Fibroblast of upper back skin (primary cell): Measurements from ENCODE around the gene SPRED2.
A peak's percentile ranks its signal among the peaks of the same experiment; 100 is the strongest.

ENCODE experiments used
- DNase-seq: peaks from one replicate; pipeline ENCODE4 v3.0.0-alpha.2; 2013

SPRED2 gene, protein sequence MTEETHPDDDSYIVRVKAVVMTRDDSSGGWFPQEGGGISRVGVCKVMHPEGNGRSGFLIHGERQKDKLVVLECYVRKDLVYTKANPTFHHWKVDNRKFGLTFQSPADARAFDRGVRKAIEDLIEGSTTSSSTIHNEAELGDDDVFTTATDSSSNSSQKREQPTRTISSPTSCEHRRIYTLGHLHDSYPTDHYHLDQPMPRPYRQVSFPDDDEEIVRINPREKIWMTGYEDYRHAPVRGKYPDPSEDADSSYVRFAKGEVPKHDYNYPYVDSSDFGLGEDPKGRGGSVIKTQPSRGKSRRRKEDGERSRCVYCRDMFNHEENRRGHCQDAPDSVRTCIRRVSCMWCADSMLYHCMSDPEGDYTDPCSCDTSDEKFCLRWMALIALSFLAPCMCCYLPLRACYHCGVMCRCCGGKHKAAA

GRCh38 chr2:65432227-65433190, at the start of gene SPRED2:
Gene SPRED2 (minus strand): TSS chr2:65432599. CDS start chr2:65431987, 612 bp downstream.
- DNase-seq, result peak; percentile 97

- no peak for DNase-seq
Observed at GRCh38 chr2:65481961-65482360, 49.6 kb upstream of the SPRED2 start.

DNA sequence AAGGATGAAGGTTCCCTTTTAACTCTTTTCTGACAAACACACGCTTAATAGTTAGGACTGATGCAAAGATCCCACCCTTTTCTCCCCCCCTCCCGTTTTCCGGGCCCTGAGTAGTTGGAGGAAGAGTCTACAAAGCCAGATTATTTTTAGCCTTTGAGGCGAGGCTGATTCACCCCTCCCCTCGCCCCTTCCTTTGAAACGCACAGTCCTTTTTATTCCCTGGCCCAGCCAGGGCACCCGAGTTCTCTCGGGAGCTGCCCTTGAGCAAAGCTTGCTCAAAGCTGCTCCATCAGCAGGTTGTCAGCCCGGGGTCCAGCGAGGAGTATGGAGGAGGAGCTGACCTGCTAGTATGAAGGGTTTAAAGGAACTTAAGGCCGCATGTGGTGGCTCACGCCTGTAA, 47.1 kb upstream of the SPRED2 start:
- no peak for DNase-seq

DNA sequence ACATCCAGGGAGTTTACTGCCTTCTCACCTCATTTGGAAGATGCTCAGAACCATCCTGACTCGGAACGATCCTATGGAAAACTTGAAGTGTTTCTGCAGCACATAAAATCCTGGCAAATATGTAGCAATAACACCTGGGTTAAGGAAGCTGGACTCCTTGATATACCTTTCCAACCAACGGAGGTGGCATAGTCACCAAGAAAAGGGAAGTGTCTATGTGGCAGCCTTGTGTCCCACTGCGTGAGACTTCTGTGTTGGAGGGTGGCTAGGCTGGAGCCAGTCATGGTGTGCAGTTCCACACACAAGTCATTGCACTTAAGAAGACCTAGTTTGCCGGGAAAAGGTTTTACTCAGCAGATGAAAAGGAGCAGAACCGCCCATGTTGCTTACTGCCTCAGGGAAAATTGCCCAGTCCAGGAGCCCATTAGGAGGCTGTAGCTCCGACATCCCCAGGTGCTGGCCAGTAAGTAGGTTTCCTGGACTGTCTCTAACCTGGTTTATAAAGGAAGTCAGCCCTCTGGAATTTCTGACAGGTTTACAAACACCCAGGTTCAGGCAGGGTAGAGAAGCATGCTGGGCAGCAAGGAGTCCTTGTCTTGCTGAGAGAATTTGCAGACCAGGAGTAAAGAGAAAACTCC, 46.2 kb upstream of the SPRED2 start:
- DNase-seq, result no peak

- no peak for DNase-seq
Observed at GRCh38 chr2:65477590-65477989, 45.2 kb upstream of the SPRED2 start.

GRCh38 chr2:65476778-65477177, 44.4 kb upstream of the SPRED2 start:
- no peak for DNase-seq

GRCh38 chr2:65475000-65475399, 42.6 kb upstream of the SPRED2 start:
- DNase-seq, result no peak

DNA sequence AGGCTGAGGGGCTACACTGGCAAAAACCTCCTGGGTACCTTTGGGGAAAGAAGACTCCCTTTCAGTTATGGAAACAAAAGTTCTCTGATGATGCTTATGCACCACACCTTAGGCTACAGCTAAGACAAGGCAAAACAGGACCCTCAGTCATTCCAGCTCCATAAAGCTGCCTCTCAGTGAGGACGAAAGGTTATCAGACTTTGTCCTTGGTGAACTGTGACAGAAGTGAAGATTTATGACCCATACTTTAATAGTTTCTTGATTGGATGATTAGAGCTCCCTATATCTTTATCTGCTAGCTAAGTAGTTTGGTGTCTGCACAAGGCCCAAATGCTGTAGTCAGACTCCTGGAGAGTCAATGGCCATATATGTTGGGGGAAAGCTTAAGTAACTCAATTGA, 40.6 kb upstream of the SPRED2 start:
- DNase-seq, result no peak

DNA sequence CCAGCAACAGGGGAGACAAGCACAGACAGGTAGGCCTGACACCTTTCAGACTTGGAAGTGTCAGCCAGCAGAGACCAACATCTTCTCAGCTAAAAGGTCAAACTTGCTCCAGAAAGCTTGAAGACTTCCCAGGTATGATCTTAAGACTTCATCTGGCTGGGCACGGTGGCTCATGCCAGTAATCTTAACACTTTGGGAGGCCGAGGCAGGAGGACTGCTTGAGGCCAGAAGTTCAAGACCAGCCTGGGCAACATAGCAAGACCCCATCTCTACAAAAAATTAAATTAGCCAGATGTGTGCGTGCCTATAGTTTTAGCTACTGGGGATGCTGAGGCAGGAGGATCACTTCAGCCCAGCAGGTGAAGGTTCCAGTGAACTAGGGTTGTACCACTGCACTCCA, 39.0 kb upstream of the SPRED2 start:
- no peak for DNase-seq

DNA sequence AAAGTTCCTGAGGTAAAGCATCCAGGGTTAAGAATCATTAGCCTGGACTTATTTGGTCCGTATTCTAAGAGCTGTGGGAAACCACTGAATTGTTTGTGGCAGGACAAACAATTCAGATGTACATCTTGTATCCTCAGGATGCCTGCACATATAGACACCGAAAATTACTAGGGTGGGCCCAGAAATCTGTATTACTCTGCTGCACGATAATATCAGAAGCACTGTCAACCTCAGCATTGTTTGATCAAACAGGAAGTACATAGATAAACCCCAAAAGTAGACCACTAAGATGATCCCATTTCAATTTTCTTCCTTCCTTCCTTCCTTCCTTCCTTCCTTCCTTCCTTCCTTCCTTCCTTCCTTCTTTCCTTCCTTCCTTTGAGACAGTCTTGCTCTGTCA, 34.2 kb upstream of the SPRED2 start:
- no peak for DNase-seq

DNA sequence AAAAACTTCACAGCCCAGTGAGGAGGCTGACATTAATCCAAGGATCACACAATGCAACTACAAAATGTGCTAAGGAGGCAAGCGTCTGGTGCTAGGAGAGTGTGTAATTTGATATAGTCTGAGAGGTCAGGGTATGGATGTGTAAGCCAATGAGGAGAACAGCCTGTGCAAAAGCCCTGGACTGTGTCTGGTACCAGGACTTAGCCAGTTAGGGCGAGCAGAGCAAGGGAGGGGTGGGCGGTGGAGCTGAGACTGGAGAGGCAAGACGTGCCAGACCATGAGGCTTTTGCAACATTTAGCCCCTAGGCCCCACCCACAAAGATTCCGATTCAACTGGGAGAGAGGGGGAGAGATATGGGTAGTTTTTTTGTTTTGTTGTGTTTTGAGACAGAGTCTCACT, 33.5 kb upstream of the SPRED2 start:
- DNase-seq, result no peak

- DNase-seq, result peak; percentile 70
Observed at GRCh38 chr2:65465124-65465523, 32.7 kb upstream of the SPRED2 start.

DNA sequence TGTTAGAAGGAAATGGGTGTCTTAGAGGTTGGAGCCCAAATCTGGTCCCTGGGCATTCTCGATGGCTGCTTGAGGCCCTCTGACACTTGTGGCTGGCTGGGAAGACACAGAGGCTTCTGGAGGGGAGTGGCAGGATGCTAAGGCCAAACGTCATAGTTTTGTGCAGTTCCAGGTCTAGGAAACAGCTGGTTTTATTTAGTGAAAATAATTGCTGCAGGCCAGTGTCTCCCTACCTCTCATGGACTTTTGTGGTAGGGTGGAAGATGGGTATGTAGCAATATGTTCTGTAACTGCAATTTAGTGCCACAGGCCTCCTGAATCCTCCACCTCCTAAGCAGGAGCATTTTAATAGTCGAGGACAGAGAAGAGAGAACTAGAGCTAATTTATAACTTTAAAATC, 32.2 kb upstream of the SPRED2 start:
- DNase-seq, result peak; percentile 58

GRCh38 chr2:65458999-65459398, 26.6 kb upstream of the SPRED2 start:
- DNase-seq, result peak; percentile 73

DNA sequence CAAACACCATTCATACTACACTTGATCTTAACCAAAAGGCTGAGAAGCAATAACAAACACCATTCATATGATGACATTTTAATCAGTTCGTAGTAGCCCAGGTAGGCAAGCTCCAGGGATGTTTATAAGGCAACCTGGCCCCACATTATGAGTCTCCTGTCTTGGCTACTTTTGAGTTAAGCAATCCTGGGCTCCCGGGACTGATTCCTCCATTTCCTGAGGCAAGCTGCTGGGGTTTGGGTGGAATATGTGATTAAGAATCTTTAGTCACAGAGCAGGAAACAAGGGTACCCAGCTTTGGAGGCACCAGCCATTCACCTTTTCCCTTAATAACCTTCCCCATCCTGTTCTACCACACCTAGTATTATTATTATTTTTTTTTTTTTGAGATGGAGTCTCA, 24.5 kb upstream of the SPRED2 start:
- peak; percentile 26 for DNase-seq

GRCh38 chr2:65456064-65456463, 23.7 kb upstream of the SPRED2 start:
- peak; percentile 95 for DNase-seq

DNA sequence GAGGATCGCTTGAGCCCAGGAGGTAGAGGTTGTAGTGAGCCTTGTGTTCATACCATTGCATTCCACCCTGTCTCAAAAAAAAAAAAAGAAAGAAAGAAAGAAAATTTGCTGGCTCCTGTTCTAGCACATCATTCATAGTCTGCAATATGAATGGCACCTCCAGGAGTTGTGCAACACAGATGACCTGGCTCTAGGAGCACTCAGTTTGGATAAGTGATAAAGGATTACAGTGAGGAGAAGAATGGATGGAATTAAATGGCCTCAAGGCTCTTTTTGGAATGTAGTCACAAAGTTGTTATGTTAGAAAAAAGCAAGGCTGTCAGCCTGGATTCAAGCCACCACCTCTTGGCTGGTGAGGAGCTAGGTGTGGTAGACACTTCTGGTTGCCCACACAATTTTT, 21.5 kb upstream of the SPRED2 start:
- DNase-seq, result peak; percentile 86

- no peak for DNase-seq
Observed at GRCh38 chr2:65452150-65452895, 19.9 kb upstream of the SPRED2 start.

DNA sequence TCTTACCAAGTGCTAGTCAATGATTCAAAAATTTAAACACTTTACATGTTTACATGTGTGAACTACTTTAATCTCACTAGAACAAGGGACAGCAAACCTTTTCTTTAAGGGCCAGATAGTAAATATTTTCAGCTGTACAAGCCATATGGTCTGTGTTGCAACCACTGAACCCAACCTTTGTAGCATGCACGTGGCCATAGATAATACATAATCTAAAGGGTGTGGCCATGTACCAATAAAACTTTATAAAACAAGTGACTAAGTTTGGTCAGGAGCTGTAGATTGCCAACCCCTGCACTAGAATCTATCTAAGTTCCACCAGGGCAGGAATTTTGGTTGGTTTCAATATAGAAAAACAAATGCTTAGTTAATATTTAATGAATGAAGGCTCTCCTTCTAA, 18.4 kb upstream of the SPRED2 start:
- no peak for DNase-seq

DNA sequence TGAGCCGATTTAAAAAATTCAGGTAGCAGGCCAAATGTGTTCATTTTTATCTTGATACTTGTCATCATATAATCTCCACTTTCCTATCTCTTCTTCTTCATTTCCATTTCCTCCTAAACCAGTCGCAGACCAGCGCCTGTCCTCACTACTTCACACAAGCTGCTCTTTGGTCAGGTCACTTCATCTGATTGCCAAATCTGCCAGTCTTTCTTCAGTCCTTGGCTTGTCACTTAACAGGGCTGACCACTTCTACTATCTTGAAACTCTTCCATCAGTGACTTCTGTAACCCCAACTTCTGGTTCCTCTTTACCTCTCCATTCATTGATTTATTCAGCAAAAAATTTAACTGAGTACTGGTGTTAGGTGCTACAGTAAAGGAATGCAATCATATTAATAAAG, 18.0 kb upstream of the SPRED2 start:
- no peak for DNase-seq

DNA sequence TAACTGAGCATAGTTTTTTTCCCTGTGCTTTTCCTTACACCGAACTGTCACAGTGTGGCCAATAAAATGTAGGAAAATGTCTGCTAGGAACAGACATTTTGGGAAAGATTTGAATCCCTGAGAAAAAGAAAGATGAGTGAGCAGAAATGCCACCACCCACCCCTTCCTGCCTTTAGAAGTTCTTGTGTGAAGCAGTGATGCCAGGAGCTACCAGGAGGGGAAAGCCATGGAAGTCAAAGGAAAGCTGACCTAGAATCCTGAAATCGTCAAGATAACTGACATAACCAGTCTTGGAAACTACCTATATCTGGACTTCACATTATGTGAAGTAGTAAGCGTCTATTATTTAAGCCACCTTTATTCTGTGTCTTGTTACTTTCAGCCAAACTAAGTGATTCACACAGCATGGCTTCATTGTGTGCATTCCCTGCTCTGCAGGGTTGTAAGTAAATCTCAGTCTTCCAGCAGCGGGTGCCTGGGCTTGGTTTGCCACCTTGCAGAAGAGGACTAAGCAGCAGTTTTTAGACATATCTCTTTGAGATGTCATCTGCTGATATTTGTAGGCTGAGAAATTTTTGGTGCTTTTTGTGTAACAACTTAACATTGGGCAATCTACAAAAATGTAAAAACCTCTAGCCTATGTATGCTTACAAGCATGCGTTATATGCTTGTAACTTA, 11.2 kb upstream of the SPRED2 start:
- DNase-seq, result peak; percentile 31

DNA sequence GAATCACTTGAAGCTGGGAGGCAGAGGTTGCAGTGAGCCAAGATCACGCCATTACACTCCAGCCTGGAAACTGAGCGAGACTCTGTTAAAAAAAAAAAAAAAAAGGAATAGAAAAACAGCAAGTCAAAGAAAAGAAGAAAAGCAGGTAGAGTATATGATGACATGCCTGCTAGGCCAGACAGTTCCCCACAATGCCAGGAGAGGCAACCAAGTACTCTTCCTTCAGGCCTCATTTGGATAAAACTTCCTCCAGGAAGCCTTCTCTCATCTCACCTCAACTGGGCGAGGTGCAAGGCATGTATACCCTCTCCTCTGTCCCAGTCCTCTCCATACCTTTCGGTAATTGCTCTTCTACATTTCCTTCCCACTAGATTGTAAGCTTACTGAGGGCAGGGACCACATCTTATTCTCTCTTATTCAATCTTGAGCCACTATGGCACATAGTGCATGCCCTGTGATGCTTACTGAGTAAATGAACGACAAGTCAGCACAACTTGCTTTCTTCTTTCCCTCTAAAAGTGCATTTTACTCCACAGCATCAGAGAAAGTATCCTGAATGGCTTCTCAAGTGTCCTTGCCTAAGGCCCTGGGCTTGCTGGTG, 10.1 kb upstream of the SPRED2 start:
- DNase-seq, result no peak
